Upper lobe of right lung (tissue), 1 donor: Measurements from ENCODE around the gene TBC1D19. TPM values are rescaled to one million over a fixed set of nuclear protein-coding genes. Genes with fewer than 3 reads are reported as not detected.
"Not testable (repeated sequence)": the region's sequence is repeated elsewhere in the genome, so short reads cannot be mapped to it uniquely, and the experiment has no call there.

Experiments
- ATAC-seq: fragments of 200-7000 bp; cut with Tn5 transposase; one replicate; pipeline ENCODE4 v1.9.1; 2020; ENCODE audit warnings: mild to moderate bottlenecking, moderate library complexity
- DNase-seq: peaks from one replicate; pipeline ENCODE4 v3.0.0-alpha.2; 2020
- H3K27ac ChIP-seq: fragments of 200-600 bp; one replicate; pipeline ENCODE4 v1.8.0; 2022
- H3K27me3 ChIP-seq: fragments of 200-600 bp; one replicate; pipeline ENCODE4 v1.8.0; 2022; ENCODE audit warnings: mild to moderate bottlenecking
- H3K36me3 ChIP-seq: fragments of 200-600 bp; one replicate; pipeline ENCODE4 v1.8.0; 2022
- H3K4me1 ChIP-seq: fragments of 200-600 bp; one replicate; pipeline ENCODE4 v1.8.0; 2022
- H3K4me3 ChIP-seq: fragments of 200-600 bp; one replicate; pipeline ENCODE4 v1.8.0; 2022; ENCODE audit warnings: mild to moderate bottlenecking
- H3K9me3 ChIP-seq: fragments of 200-600 bp; one replicate; pipeline ENCODE4 v1.8.0; 2022
- intact Hi-C: fragments of 100-400 bp; cut with DNase I; formaldehyde crosslinking; loops from one replicate; pipeline ENCODE4 v1.11.0; 2022
- total RNA-seq: library from RNA; stranded (reverse); fragmentation: NEBNext Ultra II Directional; extraction: Animal tissue kit (Norgen Biotek cat#: 25700); gene quantifications from one replicate; pipeline ENCODE4 v1.2.1, GENCODE V29; 2021
- TF ChIP-seq, protein P1 (sequence below): fragments of 200-600 bp; IDR thresholded peaks from one replicate; pipeline ENCODE4 v1.8.0; 2022; ENCODE audit warnings: antibody characterized with exemption
- donor health status: DM: no; HTN: yes; CAD: no; lungs with severe emphysema.

Gene TBC1D19
- total RNA-seq, 1 donor from 2014 or later: 10.0 TPM

DNA sequence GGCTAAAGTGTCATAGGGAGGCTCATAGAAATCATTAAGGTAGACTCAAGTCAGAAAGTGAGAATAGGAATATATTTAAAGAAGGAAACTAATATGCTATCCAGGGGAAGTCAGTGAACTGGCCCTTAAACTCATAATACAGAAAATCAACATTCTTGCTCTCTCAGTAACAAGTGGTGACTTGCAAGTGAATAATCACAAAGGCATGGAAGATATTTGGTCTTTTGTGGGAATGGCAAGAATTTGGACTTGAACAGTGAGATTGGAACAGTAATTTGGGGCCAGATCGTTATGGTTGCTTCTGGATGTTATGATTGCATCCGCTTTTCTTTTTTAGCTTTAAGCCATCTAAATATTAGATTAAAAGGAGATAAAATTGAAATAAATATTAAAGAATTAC lies 103.8 kb downstream of the TBC1D19 start:
- Histone ChIP-seq H3K9me3 (no peaks in the 10 kb centered on the region), H3K4me3 (no peak overlapping the region), H3K27ac (no peak overlapping the region), H3K36me3 (peaks cover 7% of the 10 kb centered on the region), H3K27me3 (no peaks in the 10 kb centered on the region), H3K4me1 (no peaks in the 10 kb centered on the region)
- intact Hi-C loops: no loop called here
- TF ChIP-seq, protein P1, sequence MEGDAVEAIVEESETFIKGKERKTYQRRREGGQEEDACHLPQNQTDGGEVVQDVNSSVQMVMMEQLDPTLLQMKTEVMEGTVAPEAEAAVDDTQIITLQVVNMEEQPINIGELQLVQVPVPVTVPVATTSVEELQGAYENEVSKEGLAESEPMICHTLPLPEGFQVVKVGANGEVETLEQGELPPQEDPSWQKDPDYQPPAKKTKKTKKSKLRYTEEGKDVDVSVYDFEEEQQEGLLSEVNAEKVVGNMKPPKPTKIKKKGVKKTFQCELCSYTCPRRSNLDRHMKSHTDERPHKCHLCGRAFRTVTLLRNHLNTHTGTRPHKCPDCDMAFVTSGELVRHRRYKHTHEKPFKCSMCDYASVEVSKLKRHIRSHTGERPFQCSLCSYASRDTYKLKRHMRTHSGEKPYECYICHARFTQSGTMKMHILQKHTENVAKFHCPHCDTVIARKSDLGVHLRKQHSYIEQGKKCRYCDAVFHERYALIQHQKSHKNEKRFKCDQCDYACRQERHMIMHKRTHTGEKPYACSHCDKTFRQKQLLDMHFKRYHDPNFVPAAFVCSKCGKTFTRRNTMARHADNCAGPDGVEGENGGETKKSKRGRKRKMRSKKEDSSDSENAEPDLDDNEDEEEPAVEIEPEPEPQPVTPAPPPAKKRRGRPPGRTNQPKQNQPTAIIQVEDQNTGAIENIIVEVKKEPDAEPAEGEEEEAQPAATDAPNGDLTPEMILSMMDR: no peak
- ATAC-seq (no peak), DNase-seq (no peak)

GRCh38 chr4:26690506-26690905 lies 106.6 kb downstream of the TBC1D19 start:
- Histone ChIP-seq H3K27me3 (no peaks in the 10 kb centered on the region), H3K9me3 (no peaks in the 10 kb centered on the region), H3K27ac (no peak overlapping the region), H3K4me1 (no peaks in the 10 kb centered on the region), H3K36me3 (no peaks in the 10 kb centered on the region), H3K4me3 (no peak overlapping the region)
- intact Hi-C loops: no loop called here
- DNase-seq (no peak), ATAC-seq (no peak)
- TF ChIP-seq, protein P1: no peak

GRCh38 chr4:26692014-26692726 lies 108.3 kb downstream of the TBC1D19 start:
- no peak for ATAC-seq
- Histone ChIP-seq H3K9me3 (no peaks in the 10 kb centered on the region), H3K4me3 (no peak overlapping the region), H3K27me3 (no peaks in the 10 kb centered on the region), H3K4me1 (no peaks in the 10 kb centered on the region), H3K36me3 (no peaks in the 10 kb centered on the region), H3K27ac (no peak overlapping the region)
- TF ChIP-seq, protein P1: no peak
- intact Hi-C loops: no loop called here
- no peak for DNase-seq

DNA sequence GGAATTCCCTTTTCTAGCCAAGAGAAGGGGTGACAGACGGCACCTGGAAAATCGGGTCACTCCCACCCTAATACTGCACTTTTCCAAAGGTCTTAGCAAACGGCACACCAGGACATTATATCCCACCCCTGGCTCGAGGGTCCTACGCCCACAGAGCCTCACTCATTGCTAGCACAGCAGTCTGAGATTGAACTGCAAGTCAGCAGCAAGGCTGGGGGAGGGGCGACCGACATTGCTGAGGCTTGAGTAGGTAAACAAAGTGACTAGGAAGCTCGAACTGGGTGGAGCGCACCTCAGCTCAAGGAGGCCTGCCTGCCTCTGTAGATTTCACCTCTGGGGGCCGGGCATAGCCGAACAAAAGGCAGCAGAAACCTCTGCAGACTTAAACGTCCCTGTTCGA lies 110.2 kb downstream of the TBC1D19 start:
- H3K27ac ChIP-seq, H3K4me1 ChIP-seq, H3K4me3 ChIP-seq, ATAC-seq, intact Hi-C loops, H3K27me3 ChIP-seq, H3K9me3 ChIP-seq, H3K36me3 ChIP-seq, DNase-seq: not testable (repeated sequence)

DNA sequence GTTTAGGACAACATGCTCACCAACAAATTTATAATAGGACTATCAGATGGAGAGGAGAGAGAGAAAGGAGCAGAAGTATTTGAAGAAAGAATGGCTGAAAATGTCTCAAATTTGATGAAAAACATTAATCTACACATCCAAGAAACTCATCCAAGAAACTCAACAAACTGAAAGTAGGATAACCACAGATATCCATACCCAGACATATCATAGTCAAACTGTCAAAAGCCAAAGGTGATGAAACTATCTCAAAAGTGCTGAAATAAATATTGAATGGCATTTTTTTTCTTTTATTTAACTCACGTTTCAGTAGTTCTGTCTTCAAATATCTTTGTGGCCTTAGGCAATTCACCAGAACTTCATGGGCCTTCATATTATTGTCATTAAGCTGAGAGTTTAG lies 116.2 kb downstream of the TBC1D19 start:
- H3K4me1 ChIP-seq: no peaks in the 10 kb centered on the region
- ATAC-seq (no peak), DNase-seq (no peak)
- H3K36me3 ChIP-seq: no peaks in the 10 kb centered on the region
- H3K4me3 ChIP-seq: no peak overlapping the region
- TF ChIP-seq, protein P1: no peak
- intact Hi-C loops: no loop called here
- no peaks in the 10 kb centered on the region for H3K27me3 ChIP-seq
- peaks cover 3% of the 10 kb centered on the region for H3K9me3 ChIP-seq
- H3K27ac ChIP-seq: no peak overlapping the region

DNA sequence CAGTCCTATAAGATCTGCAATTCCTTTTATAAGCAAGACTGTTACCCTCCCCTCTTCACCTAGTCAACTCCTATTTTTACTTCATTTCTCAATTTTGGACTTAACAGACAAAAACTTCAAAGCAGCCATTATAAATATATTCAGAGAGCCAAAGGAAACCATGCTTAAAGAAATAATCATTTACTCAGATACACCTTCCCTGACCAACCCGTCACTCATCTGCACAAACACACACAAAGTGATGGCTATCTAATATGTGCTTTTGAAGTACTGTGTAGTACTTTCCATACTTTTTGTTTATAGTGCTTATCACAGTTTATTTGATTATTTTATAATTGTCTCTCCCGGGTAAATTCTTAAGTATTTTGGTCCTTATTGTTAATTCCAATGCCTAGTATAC lies 117.2 kb downstream of the TBC1D19 start:
- TF ChIP-seq, protein P1: no peak
- Histone ChIP-seq H3K4me3 (no peak overlapping the region), H3K36me3 (no peaks in the 10 kb centered on the region), H3K9me3 (peaks cover 3% of the 10 kb centered on the region), H3K27ac (no peak overlapping the region), H3K27me3 (no peaks in the 10 kb centered on the region), H3K4me1 (no peaks in the 10 kb centered on the region)
- intact Hi-C loops: no loop called here
- ATAC-seq: no peak
- no peak for DNase-seq
